ENCODE measurements around the gene EPHB2. TPM values are rescaled to one million over a fixed set of nuclear protein-coding genes. Genes with fewer than 3 reads are reported as not detected.

EPHB2 gene
- total RNA-seq, 1 donor from 2014 or later: 40.3 TPM

DNA sequence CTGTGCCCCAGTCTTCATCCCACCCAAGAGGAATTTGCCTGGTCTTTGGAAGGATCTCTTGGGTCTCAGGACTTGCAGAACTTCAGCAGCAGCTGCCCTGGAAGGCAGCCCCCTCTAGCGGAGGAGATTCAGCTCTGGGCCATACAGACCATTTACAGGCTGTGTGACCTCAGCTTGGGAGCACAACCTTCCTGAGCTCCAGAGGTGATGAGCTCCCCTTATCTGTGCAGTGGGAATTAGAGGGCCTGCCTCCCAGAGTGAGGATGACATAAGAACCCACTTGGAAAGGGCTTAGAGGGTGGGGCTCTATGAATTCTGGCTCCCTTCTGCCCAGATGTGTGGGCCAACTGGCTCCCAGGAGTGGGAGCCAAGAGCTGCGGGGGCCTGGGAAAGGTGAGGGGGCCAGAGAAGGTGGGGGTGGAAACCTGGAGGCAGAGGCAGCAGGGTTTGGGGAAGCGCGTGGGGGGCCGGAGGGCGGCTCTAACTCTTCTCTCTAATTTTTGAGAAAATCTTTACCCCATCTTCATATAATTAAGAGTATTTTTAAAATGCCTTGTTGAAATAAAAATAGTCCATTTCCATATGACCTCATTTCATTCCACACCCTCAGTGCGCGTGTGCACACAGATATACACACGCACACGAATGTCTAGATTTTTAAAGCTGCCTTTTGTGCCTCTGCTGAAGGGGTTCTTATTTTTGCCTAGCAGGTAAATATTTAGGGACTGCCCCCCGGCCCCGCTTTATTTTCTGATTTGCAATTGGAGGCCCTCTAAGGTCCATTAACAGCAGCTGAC is 21.5 kb downstream of the EPHB2 start:
- no peak overlapping the region for H3K27ac Mint-ChIP-seq
- no peaks in the 10 kb centered on the region for H3K27me3 Mint-ChIP-seq
- no peaks in the 10 kb centered on the region for H3K36me3 Mint-ChIP-seq
- DNase-seq (ENCODE audit: extremely low spot score, unreplicated experiment): no peak
- H3K4me1 Mint-ChIP-seq (ENCODE audit: unreplicated experiment): peaks cover 20% of the 10 kb centered on the region
- H3K4me3 Mint-ChIP-seq: no peak overlapping the region
- TF ChIP-seq, protein P1, sequence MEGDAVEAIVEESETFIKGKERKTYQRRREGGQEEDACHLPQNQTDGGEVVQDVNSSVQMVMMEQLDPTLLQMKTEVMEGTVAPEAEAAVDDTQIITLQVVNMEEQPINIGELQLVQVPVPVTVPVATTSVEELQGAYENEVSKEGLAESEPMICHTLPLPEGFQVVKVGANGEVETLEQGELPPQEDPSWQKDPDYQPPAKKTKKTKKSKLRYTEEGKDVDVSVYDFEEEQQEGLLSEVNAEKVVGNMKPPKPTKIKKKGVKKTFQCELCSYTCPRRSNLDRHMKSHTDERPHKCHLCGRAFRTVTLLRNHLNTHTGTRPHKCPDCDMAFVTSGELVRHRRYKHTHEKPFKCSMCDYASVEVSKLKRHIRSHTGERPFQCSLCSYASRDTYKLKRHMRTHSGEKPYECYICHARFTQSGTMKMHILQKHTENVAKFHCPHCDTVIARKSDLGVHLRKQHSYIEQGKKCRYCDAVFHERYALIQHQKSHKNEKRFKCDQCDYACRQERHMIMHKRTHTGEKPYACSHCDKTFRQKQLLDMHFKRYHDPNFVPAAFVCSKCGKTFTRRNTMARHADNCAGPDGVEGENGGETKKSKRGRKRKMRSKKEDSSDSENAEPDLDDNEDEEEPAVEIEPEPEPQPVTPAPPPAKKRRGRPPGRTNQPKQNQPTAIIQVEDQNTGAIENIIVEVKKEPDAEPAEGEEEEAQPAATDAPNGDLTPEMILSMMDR (conservative IDR thresholded peaks at IDR 0.05): peak; percentile 39
- H3K9me3 Mint-ChIP-seq: no peaks in the 10 kb centered on the region

DNA sequence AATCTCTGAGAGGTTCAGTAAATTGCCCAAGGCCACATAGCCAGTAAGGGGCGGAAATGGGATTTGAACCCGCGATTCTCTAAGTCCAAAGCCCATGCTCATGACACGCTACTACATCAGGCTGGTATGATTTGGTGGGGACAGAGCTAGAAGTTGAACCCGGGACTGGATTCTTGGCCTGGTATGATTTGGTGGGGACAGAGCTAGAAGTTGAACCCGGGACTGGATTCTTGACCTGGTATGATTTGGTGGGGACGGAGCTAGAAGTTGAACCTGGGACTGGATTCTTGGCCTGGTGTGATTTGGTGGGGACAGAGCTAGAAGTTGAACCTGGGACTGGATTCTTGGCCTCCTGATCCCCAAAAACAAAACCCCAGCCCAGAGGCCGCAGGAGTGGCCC is 23.0 kb downstream of the EPHB2 start:
- H3K36me3 Mint-ChIP-seq: no peaks in the 10 kb centered on the region
- DNase-seq (ENCODE audit: extremely low spot score, unreplicated experiment): no peak
- H3K4me3 Mint-ChIP-seq: no peak overlapping the region
- peaks cover 28% of the 10 kb centered on the region for H3K4me1 Mint-ChIP-seq (ENCODE audit: unreplicated experiment)
- H3K27me3 Mint-ChIP-seq: no peaks in the 10 kb centered on the region
- H3K27ac Mint-ChIP-seq: no peak overlapping the region
- no peaks in the 10 kb centered on the region for H3K9me3 Mint-ChIP-seq
- TF ChIP-seq, protein P1 (conservative IDR thresholded peaks at IDR 0.05): no peak

GRCh38 chr1:22736501-22737080 is 26.0 kb downstream of the EPHB2 start:
- H3K4me3 Mint-ChIP-seq: no peak overlapping the region
- DNase-seq (ENCODE audit: extremely low spot score, unreplicated experiment): no peak
- no peaks in the 10 kb centered on the region for H3K9me3 Mint-ChIP-seq
- no peaks in the 10 kb centered on the region for H3K27me3 Mint-ChIP-seq
- H3K27ac Mint-ChIP-seq: no peak overlapping the region
- H3K36me3 Mint-ChIP-seq: no peaks in the 10 kb centered on the region
- TF ChIP-seq, protein P1 (conservative IDR thresholded peaks at IDR 0.05): no peak
- H3K4me1 Mint-ChIP-seq (ENCODE audit: unreplicated experiment): peaks cover 24% of the 10 kb centered on the region

DNA sequence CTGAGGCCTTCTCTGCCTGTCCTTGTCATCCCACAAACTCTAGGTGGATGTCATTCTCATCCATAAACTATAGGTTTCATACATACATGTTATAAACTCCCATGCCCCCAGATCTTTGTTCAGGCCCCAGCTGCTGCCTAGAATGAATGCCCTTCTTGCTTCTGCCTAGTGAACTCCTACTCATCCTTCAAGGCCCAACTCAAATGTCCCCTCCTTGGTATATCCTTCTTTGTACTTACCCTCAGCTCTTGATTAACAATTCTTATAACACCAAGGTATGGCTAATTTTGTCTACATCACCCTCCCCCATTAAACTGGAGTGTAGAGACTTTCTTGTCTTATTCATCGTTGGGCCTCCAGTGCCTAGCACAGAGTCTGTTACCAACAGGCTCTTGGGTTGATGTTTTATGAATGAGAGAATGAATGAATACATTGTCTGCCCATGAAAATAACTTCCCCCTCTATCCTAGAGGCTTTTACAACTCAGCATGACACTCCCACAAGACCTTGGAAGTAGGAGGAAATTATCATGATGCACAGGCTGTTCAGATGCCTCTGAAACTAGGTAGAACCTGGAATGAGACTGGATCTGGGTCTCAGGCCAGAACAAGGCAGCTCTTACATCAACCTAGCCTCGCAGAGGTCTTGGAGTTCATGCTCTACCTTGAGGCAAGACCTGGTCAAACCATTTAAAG is 26.9 kb downstream of the EPHB2 start:
- TF ChIP-seq, protein P1 (conservative IDR thresholded peaks at IDR 0.05): no peak
- Mint-ChIP-seq H3K9me3 (no peaks in the 10 kb centered on the region), H3K36me3 (no peaks in the 10 kb centered on the region), H3K4me3 (no peak overlapping the region), H3K27ac (peak overlapping the region; percentile 50), H3K27me3 (no peaks in the 10 kb centered on the region), H3K4me1 (ENCODE audit: unreplicated experiment) (peaks cover 26% of the 10 kb centered on the region)
- DNase-seq (ENCODE audit: extremely low spot score, unreplicated experiment): no peak

DNA sequence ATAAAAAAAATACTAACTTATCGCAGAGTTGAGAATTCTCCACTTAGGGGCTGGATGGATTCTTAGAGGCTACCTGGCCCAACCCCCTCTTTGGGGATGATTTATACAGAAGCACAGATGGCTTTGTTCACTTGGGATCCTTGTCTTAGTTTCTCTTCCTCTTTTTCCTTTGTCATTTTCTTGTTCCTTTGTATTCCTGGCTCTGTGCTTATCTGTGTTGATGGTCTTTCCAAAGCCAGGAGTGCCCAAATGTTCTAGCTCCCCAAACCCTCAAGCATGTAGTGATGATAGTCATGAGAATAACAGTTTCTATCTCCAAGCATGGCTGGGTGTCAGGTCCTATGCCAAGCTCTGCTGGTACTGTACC is 27.4 kb downstream of the EPHB2 start:
- no peaks in the 10 kb centered on the region for H3K27me3 Mint-ChIP-seq
- no peaks in the 10 kb centered on the region for H3K9me3 Mint-ChIP-seq
- peaks cover 22% of the 10 kb centered on the region for H3K4me1 Mint-ChIP-seq (ENCODE audit: unreplicated experiment)
- DNase-seq (ENCODE audit: extremely low spot score, unreplicated experiment): no peak
- TF ChIP-seq, protein P1 (conservative IDR thresholded peaks at IDR 0.05): no peak
- no peak overlapping the region for H3K4me3 Mint-ChIP-seq
- no peak overlapping the region for H3K27ac Mint-ChIP-seq
- H3K36me3 Mint-ChIP-seq: no peaks in the 10 kb centered on the region

All from type B pancreatic cell (in vitro differentiated cells).